ENCODE data around the gene PCIF1.
"Not testable (repeated sequence)": the region's sequence is repeated elsewhere in the genome, so short reads cannot be mapped to it uniquely, and the experiment has no call there.

The PCIF1 gene

GRCh38 chr20:45934586-45935415, at the start of gene PCIF1:
Gene PCIF1 (plus strand): TSS chr20:45934683. CDS start chr20:45939000, 4,317 bp downstream.
- peak; percentile 97 for DNase-seq (ENCODE audit: low spot score)

- no peak for DNase-seq (ENCODE audit: low spot score)
These were observed 47.7 kb upstream of the PCIF1 start for GRCh38 chr20:45886590-45887345.

- DNase-seq (ENCODE audit: low spot score) = no peak
These were observed 47.2 kb upstream of the PCIF1 start, which contains the start of gene SPATA25 for GRCh38 chr20:45887346-45887715. Gene SPATA25 (minus strand): TSS chr20:45887622. CDS start chr20:45887590, 32 bp downstream.

- no peak for DNase-seq (ENCODE audit: low spot score)
These were observed 45.8 kb upstream of the PCIF1 start for GRCh38 chr20:45888681-45889080.

- DNase-seq (ENCODE audit: low spot score) = peak; percentile 25
These were observed 44.2 kb upstream of the PCIF1 start for GRCh38 chr20:45890077-45890984.

- DNase-seq (ENCODE audit: low spot score) = peak; percentile 81
These were observed 43.2 kb upstream of the PCIF1 start, which contains the start of the genes CTSA and NEURL2 for GRCh38 chr20:45890985-45891983. Gene CTSA (plus strand): TSS chr20:45891335. CDS start chr20:45891569, 234 bp downstream. Gene NEURL2 (minus strand): TSS chr20:45891208. CDS start chr20:45890991, 217 bp downstream.

- no peak for DNase-seq (ENCODE audit: low spot score)
These were observed 42.2 kb upstream of the PCIF1 start for GRCh38 chr20:45892049-45892825.

- DNase-seq (ENCODE audit: low spot score) = peak; percentile 33
These were observed 41.5 kb upstream of the PCIF1 start for GRCh38 chr20:45892828-45893500.

GRCh38 chr20:45893831-45894230, 40.7 kb upstream of the PCIF1 start:
- DNase-seq (ENCODE audit: low spot score) = no peak

- DNase-seq (ENCODE audit: low spot score) = no peak
These were observed 39.7 kb upstream of the PCIF1 start for GRCh38 chr20:45894797-45895196.

DNA sequence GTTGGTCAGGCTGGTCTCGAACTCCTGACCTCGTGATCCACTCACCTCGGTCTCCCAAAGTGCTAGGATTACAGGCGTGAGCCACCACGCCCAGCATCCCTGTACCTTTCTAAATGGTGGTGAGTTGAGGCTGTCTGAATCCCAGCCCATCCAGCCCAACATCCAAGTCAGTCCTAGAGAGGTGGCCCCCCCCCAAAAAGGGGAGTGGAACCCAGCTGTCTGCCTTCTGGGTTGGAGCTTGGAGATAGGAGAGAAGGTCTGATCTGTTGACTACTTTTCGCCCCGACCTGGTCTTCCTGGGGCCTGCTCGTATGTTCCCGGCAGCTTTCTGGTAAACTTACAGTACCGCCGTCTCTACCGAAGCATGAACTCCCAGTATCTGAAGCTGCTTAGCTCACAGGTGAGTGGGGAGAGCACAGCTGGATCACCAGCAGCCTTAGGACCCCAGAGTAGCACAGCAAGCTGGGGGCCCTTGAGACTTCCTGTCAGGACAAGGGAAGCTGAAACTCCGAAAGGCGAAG, 37.8 kb upstream of the PCIF1 start:
- no peak for DNase-seq (ENCODE audit: low spot score)

GRCh38 chr20:45897289-45897688, 37.2 kb upstream of the PCIF1 start:
- no peak for DNase-seq (ENCODE audit: low spot score)

- no peak for DNase-seq (ENCODE audit: low spot score)
These were observed 36.8 kb upstream of the PCIF1 start for GRCh38 chr20:45897692-45898091.

GRCh38 chr20:45898285-45898684, 36.2 kb upstream of the PCIF1 start:
- no peak for DNase-seq (ENCODE audit: low spot score)

DNA sequence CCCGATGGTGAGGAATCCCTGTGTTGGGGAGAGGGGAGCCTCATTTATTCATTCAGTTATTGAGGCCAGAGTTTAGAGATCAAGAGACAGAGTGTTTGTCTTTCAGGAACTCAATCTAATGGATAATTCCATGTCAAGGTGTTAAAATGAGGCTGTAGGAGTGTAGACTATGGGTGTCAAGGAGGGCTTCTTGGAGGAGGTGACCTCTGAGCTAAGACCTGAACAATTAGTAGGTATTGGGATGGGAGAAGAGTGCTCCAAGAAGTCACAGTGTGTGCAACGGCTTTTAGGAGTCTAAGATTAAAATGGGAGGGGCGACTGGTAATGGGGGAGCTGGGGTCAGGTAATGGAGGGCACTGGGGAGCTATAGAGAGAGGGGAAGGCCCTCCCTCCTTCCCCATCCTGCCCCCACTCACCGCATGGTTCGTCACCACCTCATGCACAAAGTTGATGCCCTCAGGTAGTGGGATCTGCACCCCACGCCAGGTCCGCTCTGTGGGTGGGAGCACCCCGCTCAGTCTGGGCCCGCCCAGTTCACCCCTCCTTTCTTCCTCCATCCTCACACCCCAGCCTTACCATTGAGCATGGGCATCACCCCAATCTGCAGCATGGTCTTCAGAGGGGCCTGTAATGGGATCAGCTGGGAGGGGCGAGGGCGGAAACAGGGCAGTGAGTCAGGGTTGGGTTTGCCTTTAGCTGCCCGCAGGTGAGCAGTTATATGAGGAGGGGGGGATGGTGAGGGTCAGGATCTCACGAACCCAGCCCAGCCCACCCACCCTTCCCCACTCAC, 35.2 kb upstream of the PCIF1 start:
- no peak for DNase-seq (ENCODE audit: low spot score)

GRCh38 chr20:45901332-45901731, 33.2 kb upstream of the PCIF1 start:
- not testable (repeated sequence) for DNase-seq (ENCODE audit: low spot score)

DNA sequence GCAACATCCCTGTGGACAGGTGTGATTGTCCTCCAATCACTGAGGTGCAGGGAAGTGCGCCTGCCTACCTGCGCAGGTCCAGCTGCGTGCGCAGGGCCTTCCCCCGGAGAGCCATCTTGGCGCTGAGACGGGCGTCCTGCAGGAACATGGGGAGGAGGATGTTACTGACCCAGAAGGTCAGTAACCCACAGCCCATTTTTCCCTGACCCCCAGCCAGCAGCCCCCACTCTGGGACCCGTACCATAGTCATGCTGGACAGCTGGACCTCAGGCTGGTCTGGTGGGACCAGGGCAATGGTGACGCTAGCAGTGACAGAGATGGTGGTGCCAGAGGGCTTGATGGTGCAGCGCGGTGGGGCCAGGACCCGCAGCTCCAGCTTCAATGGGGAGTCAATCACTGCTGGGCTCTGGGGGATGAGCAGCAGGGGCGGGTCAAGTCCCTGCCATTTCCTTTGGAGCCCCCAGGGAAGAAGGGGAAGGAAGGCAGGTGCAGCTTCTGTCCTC, 32.2 kb upstream of the PCIF1 start:
- no peak for DNase-seq (ENCODE audit: low spot score)
